Esophagus muscularis mucosa (tissue), 4 donors: ENCODE measurements around the gene PMFBP1. TPM values are rescaled to one million over a fixed set of nuclear protein-coding genes. Genes with fewer than 3 reads are reported as not detected.

Experiments
- DNase-seq: peaks from one replicate; pipeline ENCODE4 v3.0.0-alpha.2; 2017; ENCODE audit errors: extremely low spot score
- H3K27ac ChIP-seq, 4 donors: fragments of 200-600 bp; sonication (generic); replicated peaks in 1 of 4; 1 replicate in 3 of 4; 2 replicates in 1 of 4; pipeline ENCODE4 v1.5.1; 2016 to 2019; ENCODE audit warnings: mild to moderate bottlenecking in 1 of 4
- H3K27me3 ChIP-seq, 4 donors: fragments of 200-600 bp; sonication (generic); one replicate each; pipeline versions ENCODE4 v1.5.1 to v1.6.0; 2016 to 2019
- H3K36me3 ChIP-seq, 4 donors: fragments of 200-600 bp; sonication (generic); one replicate each; pipeline ENCODE4 v1.5.1; 2016 to 2019
- H3K4me1 ChIP-seq, 4 donors: fragments of 200-600 bp; sonication (generic); one replicate each; pipeline ENCODE4 v1.5.1; 2016 to 2019
- H3K4me3 ChIP-seq, 4 donors: fragments of 200-600 bp; sonication (generic); 1 replicate in 2 of 4; 2 replicates in 2 of 4; pipeline ENCODE4 v1.5.1; 2016 to 2019; ENCODE audit warnings: mild to moderate bottlenecking in 4 of 4, moderate library complexity in 1 of 4
- H3K9me3 ChIP-seq, 4 donors: fragments of 200-600 bp; sonication (generic); 1 replicate in 3 of 4; 2 replicates in 1 of 4; pipeline ENCODE4 v1.5.1; 2016 to 2019
- EP300 ChIP-seq: sonication (generic); formaldehyde crosslinking; IDR thresholded peaks from one replicate; pipeline ENCODE4 v1.6.1; 2017; ENCODE audit warnings: antibody characterized with exemption
- POLR2A ChIP-seq: fragments of 450-650 bp; IDR thresholded peaks from one replicate; pipeline ENCODE4 v1.6.1; 2017; ENCODE audit warnings: antibody characterized with exemption, moderate library complexity, mild to moderate bottlenecking, low read depth
- POLR2AphosphoS5 ChIP-seq, 2 donors: sonication (generic); formaldehyde crosslinking; IDR thresholded peaks; one replicate each; pipeline ENCODE4 v1.6.1; 2017; ENCODE audit warnings: antibody characterized with exemption in 2 of 2
- WGBS: methylation state at CpG from one replicate; pipeline ENCODE4 v1.1.5; 2018; 5-methylcytosine and 5-hydroxymethylcytosine counted together
- intact Hi-C: fragments of 100-400 bp; cut with DNase I; formaldehyde crosslinking; loops from one replicate; pipeline ENCODE4 v1.15.1; 2023
- total RNA-seq, 4 donors: library from RNA; depleted of rRNA; stranded (reverse); fragments of >200 nt; gene quantifications; one replicate each; pipeline versions ENCODE4 v1.1.0 to v1.2.1, GENCODE V29; 2016
- TF ChIP-seq, protein P1 (sequence below), 3 experiments: fragments of 200-600 bp in 2 of 3; fragments of 450-650 bp in 1 of 3; sonication (generic) in 2 of 3; IDR thresholded peaks; one replicate each; pipeline ENCODE4 v1.5.1; 2017 to 2019; ENCODE audit warnings: antibody characterized with exemption in 3 of 3, mild to moderate bottlenecking in 2 of 3, moderate library complexity in 1 of 3

PMFBP1 gene
- total RNA-seq, 4 donors from 2014 or later, result 0.50 TPM; not detected in 3

- whole genome bisulfite sequencing, result 73% methylated on average over 6 of the region's 6 CpGs
- no peaks in the 10 kb centered on the region for H3K9me3 ChIP-seq
- no peak overlapping the region for H3K4me3 ChIP-seq
- no peaks in the 10 kb centered on the region for H3K36me3 ChIP-seq
- intact Hi-C loops, result no loop called here
- H3K27ac ChIP-seq, result no peak overlapping the region
- H3K4me1 ChIP-seq, result no peaks in the 10 kb centered on the region
- DNase-seq, result peak; percentile 66
- TF ChIP-seq, protein P1, sequence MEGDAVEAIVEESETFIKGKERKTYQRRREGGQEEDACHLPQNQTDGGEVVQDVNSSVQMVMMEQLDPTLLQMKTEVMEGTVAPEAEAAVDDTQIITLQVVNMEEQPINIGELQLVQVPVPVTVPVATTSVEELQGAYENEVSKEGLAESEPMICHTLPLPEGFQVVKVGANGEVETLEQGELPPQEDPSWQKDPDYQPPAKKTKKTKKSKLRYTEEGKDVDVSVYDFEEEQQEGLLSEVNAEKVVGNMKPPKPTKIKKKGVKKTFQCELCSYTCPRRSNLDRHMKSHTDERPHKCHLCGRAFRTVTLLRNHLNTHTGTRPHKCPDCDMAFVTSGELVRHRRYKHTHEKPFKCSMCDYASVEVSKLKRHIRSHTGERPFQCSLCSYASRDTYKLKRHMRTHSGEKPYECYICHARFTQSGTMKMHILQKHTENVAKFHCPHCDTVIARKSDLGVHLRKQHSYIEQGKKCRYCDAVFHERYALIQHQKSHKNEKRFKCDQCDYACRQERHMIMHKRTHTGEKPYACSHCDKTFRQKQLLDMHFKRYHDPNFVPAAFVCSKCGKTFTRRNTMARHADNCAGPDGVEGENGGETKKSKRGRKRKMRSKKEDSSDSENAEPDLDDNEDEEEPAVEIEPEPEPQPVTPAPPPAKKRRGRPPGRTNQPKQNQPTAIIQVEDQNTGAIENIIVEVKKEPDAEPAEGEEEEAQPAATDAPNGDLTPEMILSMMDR (IDR thresholded peaks at IDR 0.05), result no peak
- TF ChIP-seq POLR2A (no peak), POLR2AphosphoS5 (IDR thresholded peaks at IDR 0.05) (no peak), EP300 (no peak)
- no peaks in the 10 kb centered on the region for H3K27me3 ChIP-seq
These were observed 44.8 kb upstream of the PMFBP1 start for GRCh38 chr16:72216767-72217166.

DNA sequence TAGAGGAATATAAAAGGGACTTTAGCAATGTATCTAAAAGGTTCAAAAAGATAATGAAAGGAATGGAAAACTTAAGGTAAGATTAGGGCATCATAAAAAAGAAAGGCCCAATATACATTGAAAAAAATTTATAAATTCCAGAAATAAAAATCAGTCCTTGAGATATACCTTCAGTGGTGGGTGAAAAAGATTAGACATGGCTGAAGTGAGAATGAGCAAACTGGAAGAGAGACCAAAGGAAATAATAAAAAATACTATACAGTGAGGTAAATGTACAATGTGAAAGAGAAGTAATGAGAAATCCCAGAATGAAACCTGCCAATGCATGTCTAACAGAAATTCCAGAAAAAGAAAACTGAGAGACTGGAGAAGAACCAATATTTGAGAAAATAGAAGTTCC, 42.9 kb upstream of the PMFBP1 start:
- H3K4me1 ChIP-seq, result no peaks in the 10 kb centered on the region
- TF ChIP-seq EP300, result no peak
- intact Hi-C loops, result no loop called here

GRCh38 chr16:72211110-72211509, 39.2 kb upstream of the PMFBP1 start:
- H3K4me1 ChIP-seq, result no peaks in the 10 kb centered on the region

More for the DNA sequence above, 42.9 kb upstream of the PMFBP1 start:
- Histone ChIP-seq H3K27me3 (no peaks in the 10 kb centered on the region), H3K9me3 (no peaks in the 10 kb centered on the region), H3K27ac (no peak overlapping the region), H3K36me3 (no peaks in the 10 kb centered on the region), H3K4me3 (no peak overlapping the region)
- no peak for DNase-seq

GRCh38 chr16:72210555-72210954, 38.6 kb upstream of the PMFBP1 start:
- no peak for DNase-seq
- Histone ChIP-seq H3K27me3 (no peaks in the 10 kb centered on the region), H3K27ac (no peak overlapping the region), H3K4me3 (no peak overlapping the region), H3K9me3 (no peaks in the 10 kb centered on the region), H3K36me3 (no peaks in the 10 kb centered on the region), H3K4me1 (no peaks in the 10 kb centered on the region)
- TF ChIP-seq POLR2A (no peak), POLR2AphosphoS5 (IDR thresholded peaks at IDR 0.05) (no peak), EP300 (no peak)
- TF ChIP-seq, protein P1 (IDR thresholded peaks at IDR 0.05), result no peak
- 91% methylated on average over 3 of the region's 3 CpGs for WGBS
- intact Hi-C loops, result no loop called here

More at GRCh38 chr16:72211110-72211509, 39.2 kb upstream of the PMFBP1 start:
- Histone ChIP-seq H3K36me3 (no peaks in the 10 kb centered on the region), H3K4me3 (no peak overlapping the region), H3K27ac (no peak overlapping the region), H3K9me3 (no peaks in the 10 kb centered on the region), H3K27me3 (no peaks in the 10 kb centered on the region)
- no peak for TF ChIP-seq POLR2AphosphoS5 (IDR thresholded peaks at IDR 0.05)
- TF ChIP-seq, protein P1 (IDR thresholded peaks at IDR 0.05), result no peak
- TF ChIP-seq EP300, result no peak
- TF ChIP-seq POLR2A, result no peak
- intact Hi-C loops, result no loop called here
- DNase-seq, result no peak

DNA sequence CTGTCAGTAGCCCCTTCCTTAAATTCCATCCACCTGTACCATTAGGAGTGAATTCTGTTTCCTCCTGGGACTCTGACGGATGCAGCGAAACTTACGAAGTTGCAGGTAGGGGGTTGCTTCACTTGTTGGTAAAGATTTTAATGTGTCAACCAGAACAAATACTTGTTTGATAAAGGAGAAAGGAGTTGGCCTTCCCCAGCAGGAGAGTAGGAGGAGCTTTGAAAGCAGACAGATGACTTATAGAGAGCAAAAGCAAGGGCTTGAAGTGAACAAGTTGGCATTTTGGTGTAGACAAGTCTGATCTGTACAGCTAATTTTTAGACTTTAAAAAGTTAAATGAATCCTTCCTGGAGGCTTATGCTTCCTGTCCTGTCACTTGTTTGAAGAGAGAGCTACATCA, 38.1 kb upstream of the PMFBP1 start:
- H3K27ac ChIP-seq, result no peak overlapping the region
- no peaks in the 10 kb centered on the region for H3K36me3 ChIP-seq
- no peaks in the 10 kb centered on the region for H3K27me3 ChIP-seq
- no peak overlapping the region for H3K4me3 ChIP-seq
- TF ChIP-seq, protein P1 (IDR thresholded peaks at IDR 0.05), result no peak
- TF ChIP-seq POLR2AphosphoS5 (IDR thresholded peaks at IDR 0.05) (no peak), POLR2A (no peak), EP300 (no peak)
- intact Hi-C loops, result no loop called here
- no peaks in the 10 kb centered on the region for H3K9me3 ChIP-seq
- DNase-seq, result no peak
- 90% methylated on average over 3 of the region's 3 CpGs for WGBS
- H3K4me1 ChIP-seq, result no peaks in the 10 kb centered on the region
